Skeletal muscle satellite cell (primary cell): ENCODE measurements around the gene CHCHD10.
A peak's percentile ranks its signal among the peaks of the same experiment; 100 is the strongest.

ENCODE experiments used
- H3K27me3 ChIP-seq: 2 replicates; pipeline ENCODE4 v1.7.0; 2013; ENCODE audit warnings: low read length; ENCODE audit not compliant: control insufficient read depth, insufficient read depth
- H3K36me3 ChIP-seq: 2 replicates; pipeline ENCODE4 v1.7.0; 2013; ENCODE audit warnings: mild to moderate bottlenecking, control low read depth, low read length; ENCODE audit not compliant: insufficient read depth
- H3K4me1 ChIP-seq: 2 replicates; pipeline ENCODE4 v1.7.0; 2013; ENCODE audit warnings: low read length; ENCODE audit not compliant: control insufficient read depth, insufficient read depth
- H3K4me2 ChIP-seq: 2 replicates; pipeline ENCODE4 v1.7.0; 2013; ENCODE audit warnings: mild to moderate bottlenecking, low read length
- H3K4me3 ChIP-seq: 2 replicates; pipeline ENCODE4 v1.7.0; 2013; ENCODE audit warnings: low read length
- H3K9ac ChIP-seq: 2 replicates; pipeline ENCODE4 v1.7.0; 2013; ENCODE audit warnings: mild to moderate bottlenecking, low read depth, low read length, moderate library complexity
- H3K9me3 ChIP-seq: replicated peaks from 2 replicates; pipeline ENCODE4 v1.7.0; 2013; ENCODE audit warnings: mild to moderate bottlenecking, control low read depth, low read length

CHCHD10 gene

DNA sequence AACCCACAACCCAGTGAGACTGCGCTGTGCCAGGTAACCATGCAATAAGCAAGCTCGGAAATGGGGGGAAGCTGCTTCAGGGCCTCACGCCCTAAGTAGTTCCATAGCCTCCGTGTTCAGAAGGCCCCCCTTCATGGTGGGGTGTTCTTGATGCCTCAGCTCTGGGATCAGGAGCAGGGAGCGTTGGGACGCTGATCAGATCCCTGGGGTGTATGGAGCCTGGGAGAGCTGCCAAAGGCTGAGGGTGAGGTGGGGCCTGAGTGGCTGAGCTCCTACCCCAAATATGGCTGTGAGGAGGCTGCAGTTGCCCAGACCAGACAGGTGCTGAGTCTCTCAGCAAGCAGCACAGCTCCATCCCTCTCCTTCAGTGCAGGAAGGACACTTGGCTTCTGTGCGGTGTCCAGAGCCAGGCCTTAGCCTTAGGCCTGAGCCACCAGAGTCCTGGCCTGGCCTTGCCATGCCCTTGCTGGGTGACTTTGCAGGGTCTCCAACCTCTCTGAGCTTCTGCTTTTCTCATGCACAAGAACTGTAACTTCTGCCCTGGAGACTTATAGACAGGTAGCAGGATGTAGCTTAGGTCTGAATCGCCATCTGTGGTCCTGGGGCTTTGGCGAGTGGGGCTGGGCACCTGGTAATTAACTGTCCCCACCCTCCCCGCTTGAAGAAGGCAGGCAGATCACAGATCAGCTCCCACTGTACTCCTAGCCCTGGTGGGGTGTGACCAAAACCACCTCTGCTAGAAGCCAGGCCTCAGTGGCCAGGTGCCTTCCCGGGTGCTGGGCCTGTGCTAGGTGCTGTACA is 10.2 kb upstream of the CHCHD10 start:
- H3K4me3 ChIP-seq = no peak overlapping the region
- H3K4me2 ChIP-seq = no peak overlapping the region
- no peaks in the 10 kb centered on the region for H3K9me3 ChIP-seq
- H3K9ac ChIP-seq = no peak overlapping the region
- no peaks in the 10 kb centered on the region for H3K36me3 ChIP-seq
- H3K27me3 ChIP-seq = no peaks in the 10 kb centered on the region
- H3K4me1 ChIP-seq = peaks cover 28% of the 10 kb centered on the region

DNA sequence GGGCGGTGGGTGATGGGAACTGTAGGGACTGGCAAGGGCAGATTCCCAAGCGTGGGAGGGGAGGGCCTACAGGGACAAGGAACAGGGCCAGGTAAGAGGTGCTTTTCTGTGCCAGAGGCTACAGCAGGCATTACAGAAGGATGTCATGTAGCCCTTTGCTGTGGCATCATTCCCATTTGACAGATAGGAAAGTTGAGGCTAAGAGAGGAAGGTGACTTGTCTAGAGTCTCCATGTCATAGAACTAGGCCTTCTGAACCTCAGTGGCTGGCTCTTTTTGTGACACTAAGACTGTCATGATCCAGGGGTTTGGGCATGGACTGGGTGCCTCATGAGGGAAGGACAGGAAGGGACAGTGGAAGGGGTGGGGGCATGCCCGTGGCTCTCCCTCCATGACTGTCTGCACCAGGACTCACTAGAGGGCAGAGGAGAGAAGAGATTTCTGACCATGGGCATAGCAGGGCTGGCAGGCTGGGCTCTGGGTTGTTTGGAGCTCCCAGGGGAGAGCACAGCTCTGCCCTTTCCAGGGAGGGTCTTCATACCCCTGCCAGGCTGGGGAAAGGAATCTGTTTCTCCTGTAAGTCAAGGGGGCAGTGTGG is 8.1 kb upstream of the CHCHD10 start:
- Histone ChIP-seq H3K27me3 (no peaks in the 10 kb centered on the region), H3K9me3 (no peaks in the 10 kb centered on the region), H3K36me3 (no peaks in the 10 kb centered on the region), H3K9ac (no peak overlapping the region), H3K4me1 (peaks cover 19% of the 10 kb centered on the region), H3K4me2 (no peak overlapping the region), H3K4me3 (no peak overlapping the region)

DNA sequence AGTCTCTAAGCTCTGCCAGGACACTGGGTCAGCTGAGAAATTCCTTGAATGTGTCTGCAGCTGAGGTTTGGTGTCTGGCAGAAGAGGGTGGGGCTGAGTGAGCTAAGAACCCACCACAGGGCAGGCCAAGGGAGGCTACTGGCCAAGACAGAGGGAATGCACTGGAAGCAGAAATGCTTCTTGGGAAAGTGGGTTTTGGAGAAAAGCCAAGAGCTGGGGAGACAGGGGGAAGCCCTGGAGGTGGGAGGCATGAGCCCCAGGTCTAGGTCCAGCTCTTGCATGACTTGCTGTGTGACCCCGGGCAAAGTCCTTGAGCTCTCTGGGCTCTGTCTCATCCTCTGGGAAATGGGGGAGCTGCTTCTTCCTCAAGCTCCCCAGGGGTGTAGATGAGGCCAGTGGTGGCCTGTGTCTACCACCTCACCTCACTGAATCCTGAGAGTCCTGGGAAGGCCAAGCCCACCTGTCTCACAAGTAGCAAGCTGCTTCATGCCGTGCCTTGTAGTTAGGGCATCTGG is 7.2 kb upstream of the CHCHD10 start:
- peaks cover 19% of the 10 kb centered on the region for H3K4me1 ChIP-seq

DNA sequence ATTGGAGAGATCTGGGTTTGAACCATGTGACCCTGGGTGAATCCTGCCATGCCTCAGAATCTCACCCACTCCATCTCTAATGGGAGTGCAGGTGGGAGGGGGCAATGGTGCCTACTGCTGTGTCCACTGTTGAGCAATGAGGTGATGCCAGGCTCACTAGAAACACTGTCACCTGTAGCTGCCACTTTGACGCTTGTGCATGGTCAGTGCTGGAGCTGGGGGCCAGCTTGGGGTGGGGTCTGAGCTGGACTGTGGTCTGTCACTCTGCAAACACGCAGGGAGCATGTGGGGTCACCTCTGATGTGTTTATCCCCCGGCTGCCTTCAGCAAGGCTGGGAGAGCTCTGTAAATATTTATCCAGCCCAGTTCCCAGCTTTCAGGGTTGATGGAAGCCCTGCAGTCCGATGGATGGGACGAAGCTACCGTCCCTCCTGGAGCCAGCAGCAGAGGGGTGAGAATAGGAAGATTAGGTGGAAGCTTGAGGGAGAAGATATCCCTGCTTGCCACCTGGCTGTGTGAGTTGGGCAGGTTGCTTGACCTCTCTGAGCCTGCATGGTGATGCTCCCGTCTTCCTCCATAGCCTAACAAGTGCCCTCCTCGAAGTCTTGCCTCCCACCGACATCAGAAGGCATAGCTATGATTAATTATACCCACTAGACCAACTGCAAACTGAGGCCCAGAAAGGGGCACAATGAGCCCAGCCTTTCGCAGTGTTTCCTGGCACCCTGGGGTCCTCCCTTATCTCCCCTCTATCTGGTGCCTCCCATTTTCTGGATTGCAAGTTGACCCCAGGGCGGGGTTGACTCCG is 6.5 kb upstream of the CHCHD10 start:
- no peak overlapping the region for H3K9ac ChIP-seq
- no peaks in the 10 kb centered on the region for H3K9me3 ChIP-seq
- no peak overlapping the region for H3K4me2 ChIP-seq
- H3K27me3 ChIP-seq = no peaks in the 10 kb centered on the region
- H3K4me1 ChIP-seq = peaks cover 19% of the 10 kb centered on the region
- H3K36me3 ChIP-seq = no peaks in the 10 kb centered on the region
- H3K4me3 ChIP-seq = no peak overlapping the region

More for the DNA sequence above, 7.2 kb upstream of the CHCHD10 start:
- Histone ChIP-seq H3K9ac (no peak overlapping the region), H3K4me3 (no peak overlapping the region), H3K4me2 (no peak overlapping the region), H3K27me3 (no peaks in the 10 kb centered on the region), H3K36me3 (no peaks in the 10 kb centered on the region), H3K9me3 (no peaks in the 10 kb centered on the region)

DNA sequence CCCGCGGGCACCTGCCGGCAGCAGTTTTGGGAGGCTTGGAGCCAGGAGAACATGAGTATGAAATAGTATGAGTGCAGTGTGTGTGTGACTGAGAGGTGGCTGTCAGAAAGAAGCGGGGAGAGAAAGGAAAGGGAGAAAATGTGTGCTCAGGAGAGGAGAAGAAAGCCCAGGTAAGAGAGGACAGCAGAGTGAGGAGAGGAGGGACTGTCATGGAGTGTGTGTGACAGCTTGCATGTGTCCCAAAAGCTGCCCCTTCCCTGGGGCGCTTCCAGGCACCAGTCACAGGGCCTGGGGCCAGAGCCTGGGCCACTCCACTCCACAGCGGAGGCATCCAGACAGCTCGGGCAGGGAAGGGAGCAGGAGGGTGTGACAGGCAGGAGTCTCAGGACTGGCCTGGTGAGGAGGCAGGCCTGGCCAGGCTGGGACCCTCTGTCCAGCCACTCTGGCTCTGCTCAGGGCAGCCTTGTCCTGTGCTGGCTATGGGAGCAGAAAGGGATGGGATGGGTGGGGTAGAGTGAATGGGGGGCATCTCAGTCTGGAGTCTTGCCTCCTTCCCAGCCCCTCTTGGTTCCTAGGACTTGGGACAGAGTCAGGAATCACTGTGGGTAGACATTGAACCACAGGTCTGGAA is 5.8 kb upstream of the CHCHD10 start:
- Histone ChIP-seq H3K9ac (peak overlapping the region; percentile 74), H3K4me1 (peaks cover 20% of the 10 kb centered on the region), H3K36me3 (no peaks in the 10 kb centered on the region), H3K4me3 (peak overlapping the region; percentile 72), H3K4me2 (peak overlapping the region; percentile 99), H3K27me3 (no peaks in the 10 kb centered on the region), H3K9me3 (no peaks in the 10 kb centered on the region)

DNA sequence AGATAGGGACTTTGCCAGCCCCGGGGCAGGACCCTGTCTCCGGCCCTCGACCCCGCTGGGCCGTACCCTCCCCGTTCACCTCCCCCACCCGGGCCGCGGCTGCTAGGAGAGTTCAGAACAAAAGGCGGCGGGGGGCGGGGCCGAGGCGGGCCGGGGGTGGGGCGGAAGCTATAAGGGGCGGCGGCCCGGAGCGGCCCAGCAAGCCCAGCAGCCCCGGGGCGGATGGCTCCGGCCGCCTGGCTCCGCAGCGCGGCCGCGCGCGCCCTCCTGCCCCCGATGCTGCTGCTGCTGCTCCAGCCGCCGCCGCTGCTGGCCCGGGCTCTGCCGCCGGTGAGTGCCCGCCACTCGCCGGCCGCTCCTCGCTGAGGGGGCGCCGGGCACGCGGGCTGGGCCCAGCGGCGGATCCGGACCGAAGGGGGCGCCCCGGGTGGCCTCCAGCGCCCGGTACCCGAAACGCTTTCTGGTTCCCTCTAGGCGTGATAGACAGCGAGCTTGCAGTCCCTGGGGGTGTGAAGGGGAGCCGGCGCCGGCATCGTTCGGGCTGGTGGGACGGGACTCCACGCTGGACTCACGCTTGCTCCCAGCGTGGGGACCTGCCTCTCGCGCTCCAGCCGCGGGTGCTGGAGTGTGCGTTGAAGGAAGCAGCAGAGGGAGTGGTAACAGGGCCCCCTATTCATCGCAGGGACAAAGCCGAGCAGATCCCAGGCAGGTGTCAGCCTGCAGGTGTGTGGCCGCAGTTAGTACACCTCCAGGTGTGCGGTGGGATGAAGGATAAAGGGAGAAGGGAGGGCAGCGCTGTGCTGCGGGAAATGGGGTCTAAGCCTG is 5.1 kb upstream of the CHCHD10 start, which contains the start of gene MMP11:
Gene MMP11 (plus strand): TSS at position 201 of the 825 bp plus-strand sequence. CDS start 22 bp downstream, at position 223.
- Histone ChIP-seq H3K4me1 (peaks cover 26% of the 10 kb centered on the region), H3K9me3 (no peaks in the 10 kb centered on the region), H3K9ac (peak within 1 kb of the TSS; percentile 74), H3K4me3 (peak within 1 kb of the TSS; percentile 72), H3K36me3 (no peaks in the 10 kb centered on the region), H3K4me2 (peak within 1 kb of the TSS; percentile 99), H3K27me3 (no peaks in the 10 kb centered on the region)

DNA sequence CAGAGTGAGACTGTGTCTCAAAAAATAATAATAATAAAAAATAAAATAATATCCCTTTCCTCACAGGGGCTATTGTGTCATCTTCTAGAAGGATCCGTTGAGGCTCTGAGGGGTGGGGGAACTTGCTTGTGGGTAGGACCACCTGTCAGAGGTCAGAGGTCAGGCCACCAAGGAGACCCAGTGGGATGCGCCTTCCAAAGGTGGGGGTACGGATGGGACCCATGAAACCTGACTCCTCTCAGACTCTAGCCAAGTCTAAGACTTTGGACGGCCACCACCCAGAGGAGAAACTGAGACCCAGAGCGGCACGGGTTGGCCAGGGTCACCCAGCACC is 4.5 kb upstream of the CHCHD10 start:
- H3K4me1 ChIP-seq = peaks cover 26% of the 10 kb centered on the region
- H3K27me3 ChIP-seq = no peaks in the 10 kb centered on the region
- H3K9me3 ChIP-seq = no peaks in the 10 kb centered on the region
- H3K4me3 ChIP-seq = peak overlapping the region; percentile 72
- no peaks in the 10 kb centered on the region for H3K36me3 ChIP-seq
- peak overlapping the region; percentile 99 for H3K4me2 ChIP-seq
- H3K9ac ChIP-seq = peak overlapping the region; percentile 74

DNA sequence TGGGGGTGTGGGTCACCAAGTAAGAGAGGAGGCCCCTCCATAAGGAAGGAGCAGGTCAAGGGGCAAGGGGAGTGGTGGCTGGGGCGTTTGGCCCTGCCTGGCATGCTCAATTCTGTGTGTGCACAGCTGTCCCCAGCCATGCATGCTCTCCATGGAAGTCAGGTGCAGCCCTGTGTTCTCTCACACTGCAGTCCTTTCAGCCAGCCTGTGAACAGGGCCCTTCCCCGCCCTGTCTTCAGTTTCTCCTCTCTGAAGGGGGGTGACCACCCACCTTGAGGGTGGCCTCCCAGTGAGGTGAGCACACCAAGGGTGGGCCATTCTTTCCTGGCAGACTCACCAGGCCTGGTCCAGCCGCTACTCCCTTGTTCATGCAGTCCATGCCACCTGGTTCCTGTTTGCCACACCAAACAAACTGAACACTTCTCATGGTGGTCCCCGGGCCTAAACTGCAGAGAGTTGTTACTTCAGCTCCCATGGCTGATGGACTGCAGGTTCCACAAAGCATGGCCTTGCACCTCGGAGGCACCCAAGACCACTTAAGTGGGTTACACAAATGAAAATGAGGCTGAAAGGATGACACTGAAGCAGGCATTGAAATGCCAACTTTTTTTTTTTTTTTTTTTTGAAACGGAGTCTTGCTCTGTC is 1.7 kb upstream of the CHCHD10 start:
- peaks cover 29% of the 10 kb centered on the region for H3K4me1 ChIP-seq

DNA sequence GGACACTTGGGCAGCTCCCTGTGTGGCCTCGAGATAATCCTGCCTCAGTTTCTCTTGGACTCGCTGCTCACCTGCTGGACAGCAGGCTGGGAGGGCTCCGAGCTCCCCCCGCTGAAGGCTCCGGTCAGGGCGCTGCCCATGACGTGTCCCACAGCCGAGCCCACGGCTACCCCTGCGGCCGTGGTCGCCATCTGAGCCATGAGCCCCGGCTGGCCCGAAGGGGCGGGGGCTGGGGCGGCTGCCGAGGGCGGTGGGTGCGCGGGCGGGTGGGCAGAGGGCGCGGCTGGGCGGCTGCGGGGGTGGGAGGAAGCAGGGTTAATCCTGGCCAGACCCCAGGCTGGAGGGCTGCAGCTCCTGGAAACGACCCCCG is 484 bp downstream of the CHCHD10 start:
- H3K27me3 ChIP-seq = no peaks in the 10 kb centered on the region
- peak overlapping the region; percentile 77 for H3K4me3 ChIP-seq
- no peaks in the 10 kb centered on the region for H3K9me3 ChIP-seq
- H3K4me1 ChIP-seq = peaks cover 21% of the 10 kb centered on the region
- H3K36me3 ChIP-seq = no peaks in the 10 kb centered on the region
- H3K4me2 ChIP-seq = peak overlapping the region; percentile 95
- peak overlapping the region; percentile 84 for H3K9ac ChIP-seq

More for the DNA sequence above, 1.7 kb upstream of the CHCHD10 start:
- Histone ChIP-seq H3K36me3 (no peaks in the 10 kb centered on the region), H3K27me3 (no peaks in the 10 kb centered on the region), H3K9me3 (no peaks in the 10 kb centered on the region), H3K9ac (no peak overlapping the region), H3K4me2 (no peak overlapping the region), H3K4me3 (no peak overlapping the region)
